Inferior parietal cortex (tissue), 1 donor: ENCODE data around the gene THYN1.
A peak's percentile ranks its signal among the peaks of the same experiment; 100 is the strongest.
"Not testable (repeated sequence)": the region's sequence is repeated elsewhere in the genome, so short reads cannot be mapped to it uniquely, and the experiment has no call there.

ENCODE experiments used
- DNase-seq: peaks from one replicate; pipeline ENCODE4 v3.0.0-alpha.2; 2016; ENCODE audit errors: extremely low spot score

The THYN1 gene

GRCh38 chr11:134253188-134253993 lies at the start of gene THYN1, which contains the start of gene ACAD8:
Gene THYN1, minus strand, starts transcription at chr11:134253352. Its CDS starts 470 bp downstream, at chr11:134252882.
Gene ACAD8, plus strand, starts transcription at chr11:134253568. Its CDS starts 33 bp downstream, at chr11:134253601.
- peak; percentile 97 for DNase-seq

- DNase-seq, result no peak
Measured at GRCh38 chr11:134294664-134295063, 41.5 kb upstream of the THYN1 start.

- no peak for DNase-seq
Measured at GRCh38 chr11:134293119-134294113, 40.3 kb upstream of the THYN1 start.

GRCh38 chr11:134292661-134293060 lies 39.5 kb upstream of the THYN1 start:
- no peak for DNase-seq

GRCh38 chr11:134291196-134291595 lies 38.0 kb upstream of the THYN1 start:
- DNase-seq, result no peak

GRCh38 chr11:134290646-134291045 lies 37.5 kb upstream of the THYN1 start:
- no peak for DNase-seq

- DNase-seq, result no peak
Measured at GRCh38 chr11:134289789-134290188, 36.6 kb upstream of the THYN1 start.

- no peak for DNase-seq
Measured at GRCh38 chr11:134289167-134289566, 36.0 kb upstream of the THYN1 start.

GRCh38 chr11:134288486-134288885 lies 35.3 kb upstream of the THYN1 start:
- DNase-seq, result no peak

GRCh38 chr11:134287561-134287960 lies 34.4 kb upstream of the THYN1 start:
- DNase-seq, result no peak

- DNase-seq, result not testable (repeated sequence)
Measured at GRCh38 chr11:134284349-134284748, 31.2 kb upstream of the THYN1 start.

GRCh38 chr11:134283461-134284230 lies 30.5 kb upstream of the THYN1 start:
- no peak for DNase-seq

- DNase-seq, result no peak
Measured at GRCh38 chr11:134282121-134283045, 29.2 kb upstream of the THYN1 start.

GRCh38 chr11:134281635-134282034 lies 28.5 kb upstream of the THYN1 start:
- DNase-seq, result not testable (repeated sequence)

GRCh38 chr11:134278356-134278755 lies 25.2 kb upstream of the THYN1 start:
- no peak for DNase-seq

GRCh38 chr11:134277183-134278001 lies 24.2 kb upstream of the THYN1 start:
- DNase-seq, result no peak

- DNase-seq, result no peak
Measured at GRCh38 chr11:134276396-134277182, 23.4 kb upstream of the THYN1 start.

GRCh38 chr11:134275534-134276395 lies 22.6 kb upstream of the THYN1 start, which contains the start of gene GLB1L3:
Gene GLB1L3, plus strand, starts transcription at chr11:134276379. Its CDS starts 362 bp downstream, at chr11:134276741.
- peak; percentile 55 for DNase-seq
